Endometrial microvascular endothelial cells (primary cell): Measurements from ENCODE around the gene NR4A1. TPM values are rescaled to one million over a fixed set of nuclear protein-coding genes. Genes with fewer than 3 reads are reported as not detected.

ENCODE experiments used
- in situ Hi-C: cut with HindIII; loops from 2 replicates; pipeline ENCODE4 v1.10.0; 2017; ENCODE audit warnings: low sequenced_read_pairs, low pct_unique_long_range_greater_than_20kb; ENCODE audit errors: inconsistent ontology term
- total RNA-seq: library from RNA; depleted of rRNA; stranded (reverse); fragments of >200 nt; gene quantifications from one replicate; pipeline ENCODE4 v1.2.3, GENCODE V29; 2015; ENCODE audit errors: inconsistent ontology term

Gene NR4A1
- total RNA-seq, 1 donor from 2014 or later = 0.93 TPM

- in situ Hi-C loops = no loop called here
Observed at GRCh38 chr12:52014567-52015530, 36.4 kb upstream of the NR4A1 start.

- in situ Hi-C loops = no loop called here
Observed at GRCh38 chr12:52015532-52016041, 35.7 kb upstream of the NR4A1 start.

GRCh38 chr12:52018433-52019112 is 32.7 kb upstream of the NR4A1 start:
- in situ Hi-C loops = no loop called here

DNA sequence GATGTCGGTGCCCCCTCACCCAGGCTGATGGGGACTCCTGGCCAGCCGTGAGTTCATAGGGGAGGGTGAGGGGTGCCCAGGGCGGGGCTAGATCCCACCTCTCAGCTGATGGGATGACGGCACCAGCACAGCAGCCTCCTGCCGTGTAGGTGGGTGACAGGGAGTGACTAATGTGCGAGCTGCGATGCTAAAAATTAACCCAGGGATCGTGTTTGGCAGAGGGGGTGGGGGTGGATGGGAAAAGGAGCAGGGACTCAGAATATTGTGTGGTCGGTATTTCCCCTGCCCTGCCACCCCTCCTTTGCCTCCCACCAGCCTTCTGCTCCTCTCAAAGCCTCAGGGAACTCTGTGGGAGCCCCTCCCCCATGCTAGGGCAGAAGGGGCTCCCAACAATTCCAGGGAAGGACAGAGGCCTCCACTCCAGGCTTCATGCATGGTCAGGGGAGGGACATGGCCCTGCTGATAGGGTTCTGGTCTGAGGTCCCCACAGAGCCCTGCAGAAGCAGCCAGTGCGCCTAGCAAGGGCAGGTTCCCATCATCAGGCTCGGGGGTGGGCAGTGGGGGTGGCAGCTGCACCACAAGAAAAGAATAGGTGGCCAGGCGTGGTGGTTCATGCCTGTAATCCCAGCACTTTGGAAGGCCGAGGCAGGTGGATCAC is 32.0 kb upstream of the NR4A1 start:
- in situ Hi-C loops = no loop called here

- in situ Hi-C loops = no loop called here
Observed at GRCh38 chr12:52020539-52021336, 30.5 kb upstream of the NR4A1 start.

DNA sequence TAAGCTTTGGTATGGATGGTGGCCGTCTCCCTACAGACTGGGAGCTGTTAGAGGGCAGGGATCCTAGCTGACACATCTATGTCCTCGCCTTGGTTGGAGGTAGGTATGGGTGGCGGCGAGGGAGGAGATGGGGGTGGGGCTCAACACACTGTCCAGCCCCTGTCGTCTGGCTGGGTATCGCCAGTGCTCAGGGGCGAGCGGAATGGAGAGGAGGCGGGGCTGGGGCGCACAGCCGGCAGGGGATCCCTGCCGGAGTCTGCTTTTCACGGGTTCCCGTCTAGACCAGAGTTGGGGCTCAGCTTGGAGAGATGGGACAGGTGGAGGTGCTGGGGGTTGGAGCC is 28.4 kb upstream of the NR4A1 start:
- in situ Hi-C loops = no loop called here

DNA sequence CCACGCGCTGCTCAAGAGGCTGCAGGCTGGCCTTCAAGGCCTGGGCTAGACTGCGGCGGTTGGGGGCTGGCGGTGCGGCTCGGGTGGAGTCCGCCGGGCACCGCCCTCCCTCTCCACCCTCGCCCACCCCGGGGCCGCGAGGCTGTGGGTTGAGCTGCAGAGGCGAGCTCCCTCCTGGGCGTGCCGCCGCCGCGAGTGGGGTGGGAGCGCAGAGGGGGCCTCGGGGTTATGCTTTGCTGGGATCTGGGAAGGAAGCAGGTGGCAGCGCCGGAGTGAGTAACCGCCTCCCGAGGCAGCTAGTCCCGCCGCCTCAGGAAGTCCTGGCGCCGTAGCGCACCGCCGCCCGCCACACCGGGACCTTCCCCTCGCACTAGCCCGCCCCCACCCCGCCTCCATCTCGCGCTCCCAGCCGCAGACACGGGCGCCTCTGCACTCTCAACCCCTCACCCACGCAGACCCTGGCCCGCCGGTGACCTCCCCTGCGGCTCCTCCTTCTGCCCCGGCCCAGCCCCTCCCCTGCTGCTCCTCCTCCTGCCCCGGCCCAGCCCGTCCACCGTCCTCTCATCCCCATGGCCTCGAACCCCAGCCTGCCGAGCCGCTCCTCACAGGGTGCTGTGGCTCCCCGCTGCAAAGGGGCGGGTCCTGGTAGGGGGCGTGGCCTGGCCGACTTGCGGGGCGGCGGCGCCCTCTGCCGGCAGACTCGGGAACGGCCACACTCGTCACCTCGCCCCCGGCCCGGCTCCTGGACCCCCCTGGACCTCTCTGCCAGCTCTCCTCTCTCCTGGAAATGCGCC is 27.9 kb upstream of the NR4A1 start:
- in situ Hi-C loops = no loop called here

DNA sequence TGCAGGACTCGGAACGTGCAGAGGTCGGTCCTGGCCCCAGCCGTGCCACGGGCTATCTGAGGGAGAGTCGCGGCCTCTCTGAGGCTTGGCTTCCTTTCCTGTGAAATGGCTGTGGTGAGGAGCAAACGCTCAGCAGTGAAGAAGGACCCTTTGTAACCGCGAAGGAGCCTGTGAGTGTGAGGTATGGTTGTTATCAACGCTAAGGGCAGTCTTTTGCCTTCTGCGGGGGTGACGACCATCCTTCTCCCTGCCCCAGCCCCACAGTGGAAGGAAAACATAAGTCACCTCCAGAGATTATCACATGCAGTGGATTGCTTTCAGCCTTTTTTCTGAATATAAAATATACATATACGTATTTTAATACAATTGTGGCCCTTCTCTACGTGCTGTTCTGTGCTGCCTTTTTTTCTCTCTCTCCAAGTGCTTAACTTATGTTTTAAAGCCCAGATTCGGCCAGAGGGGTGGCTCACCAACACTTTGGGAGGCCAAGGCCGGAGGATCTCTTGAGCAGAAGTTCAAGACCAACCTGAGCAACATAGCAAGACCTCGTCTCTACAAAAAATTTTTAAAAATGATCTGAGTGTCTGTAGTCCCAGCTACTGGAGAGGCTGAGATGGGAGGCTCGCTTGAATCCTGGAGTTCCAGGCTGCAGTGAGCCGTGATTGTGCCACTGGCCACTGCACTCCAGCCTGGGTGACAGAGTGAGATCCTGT is 27.1 kb upstream of the NR4A1 start:
- in situ Hi-C loops = no loop called here

DNA sequence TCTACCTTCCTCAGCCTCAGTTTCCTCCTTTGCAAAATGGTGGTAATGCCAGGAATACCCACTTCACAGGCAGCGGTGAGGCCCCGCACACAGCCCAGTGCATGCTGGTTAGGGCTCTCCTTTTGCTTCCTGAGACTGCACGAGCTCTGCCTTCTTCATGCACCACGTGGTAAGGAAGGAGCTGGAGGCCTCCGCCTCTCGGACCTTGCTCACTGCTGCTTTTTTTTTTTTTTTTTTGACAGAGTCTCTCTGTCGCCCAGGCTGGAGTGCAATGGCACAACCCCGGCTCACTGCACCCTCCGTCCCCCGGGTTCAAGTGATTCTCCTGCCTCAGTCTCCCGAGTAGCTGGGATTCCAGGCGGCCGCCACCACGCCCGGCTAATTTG is 26.4 kb upstream of the NR4A1 start:
- in situ Hi-C loops = no loop called here

- in situ Hi-C loops = no loop called here
Observed at GRCh38 chr12:52026263-52026662, 25.0 kb upstream of the NR4A1 start.

DNA sequence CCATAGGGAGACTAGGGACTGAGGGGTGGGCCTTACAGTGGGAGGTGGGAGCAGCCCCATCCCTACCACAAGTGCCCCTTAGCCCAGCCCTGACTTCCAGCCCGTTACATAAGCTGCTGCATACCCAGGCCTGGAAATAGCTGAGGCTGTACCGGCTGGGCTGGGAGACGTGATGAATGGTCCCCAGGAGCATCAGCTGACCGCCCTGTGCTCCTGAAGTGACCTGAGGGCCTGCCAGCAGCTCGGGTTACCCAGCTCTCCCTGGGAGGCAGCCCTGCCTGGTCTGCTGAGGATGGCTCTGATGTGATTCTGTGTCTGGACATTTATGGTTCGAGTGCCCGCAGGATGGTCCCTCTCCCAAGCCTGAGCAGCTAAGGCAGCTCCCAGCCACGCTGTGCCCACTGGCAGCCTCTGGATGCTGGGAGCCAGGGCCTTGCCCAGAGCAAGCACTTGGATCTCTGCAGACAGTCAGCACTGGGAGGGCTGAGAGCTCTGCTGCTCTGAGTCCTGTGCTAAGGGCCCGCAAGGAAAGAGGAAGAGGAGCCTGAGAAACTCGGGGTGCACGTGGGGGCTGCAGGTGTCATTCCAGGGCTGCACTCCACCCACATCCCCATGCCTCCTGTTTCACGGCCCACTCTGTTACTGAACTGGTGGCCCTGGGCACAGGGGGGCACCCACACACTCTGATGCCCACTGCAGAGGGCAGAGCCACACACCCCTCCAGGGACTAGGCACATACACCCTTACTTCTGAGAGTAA is 24.0 kb upstream of the NR4A1 start:
- in situ Hi-C loops = no loop called here

DNA sequence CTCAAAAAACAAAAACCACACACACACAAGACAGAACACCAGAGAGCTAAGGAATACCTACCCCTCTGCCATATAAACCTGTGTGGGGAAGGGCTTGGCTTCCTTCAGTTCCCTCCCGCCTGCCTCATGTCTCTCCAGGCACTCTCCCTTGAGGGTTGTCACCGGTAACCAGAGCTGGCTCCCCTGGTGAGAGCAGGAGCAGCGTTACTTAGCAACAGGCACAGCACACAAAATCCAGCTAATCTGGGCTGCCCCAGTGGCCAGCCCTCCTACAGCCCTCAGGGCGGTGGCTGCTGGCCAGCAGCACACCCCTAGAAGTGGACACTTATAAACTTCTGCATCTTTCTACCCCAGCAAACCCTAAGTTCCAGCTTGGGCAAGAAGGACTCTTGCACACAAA is 21.6 kb upstream of the NR4A1 start:
- in situ Hi-C loops = no loop called here

- in situ Hi-C loops = no loop called here
Observed at GRCh38 chr12:52032446-52032803, 18.8 kb upstream of the NR4A1 start.

DNA sequence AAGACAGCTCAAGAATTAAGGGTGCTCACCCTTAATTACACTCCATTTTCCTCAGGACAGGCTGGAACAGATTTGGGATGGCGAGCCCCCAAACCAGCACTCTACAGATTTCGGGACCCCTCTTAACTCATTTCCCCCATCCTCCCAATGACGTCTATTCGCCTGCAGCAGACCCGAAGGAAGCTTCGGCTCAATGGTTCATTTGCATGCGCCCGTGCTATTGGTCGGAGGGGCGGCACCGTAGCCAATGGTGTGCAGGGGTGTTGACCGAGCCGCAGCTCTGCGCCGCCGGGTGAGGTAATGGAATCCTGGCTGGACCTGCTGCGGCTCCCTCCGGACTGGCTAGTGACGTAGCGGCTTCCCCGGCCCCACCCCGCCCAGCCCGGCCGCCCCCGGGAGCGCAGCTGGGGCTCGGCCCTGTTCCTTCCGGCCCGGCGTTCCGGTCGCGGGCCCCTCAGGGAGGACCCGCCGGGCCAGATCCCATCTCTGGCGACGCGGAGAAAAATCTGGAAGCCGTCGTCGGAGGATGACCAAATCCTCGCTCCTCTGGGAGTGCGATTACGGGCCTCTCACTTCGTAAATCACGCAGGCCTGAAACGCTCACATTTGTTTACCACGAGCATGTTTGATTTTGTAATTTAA is 18.3 kb upstream of the NR4A1 start:
- in situ Hi-C loops = no loop called here

DNA sequence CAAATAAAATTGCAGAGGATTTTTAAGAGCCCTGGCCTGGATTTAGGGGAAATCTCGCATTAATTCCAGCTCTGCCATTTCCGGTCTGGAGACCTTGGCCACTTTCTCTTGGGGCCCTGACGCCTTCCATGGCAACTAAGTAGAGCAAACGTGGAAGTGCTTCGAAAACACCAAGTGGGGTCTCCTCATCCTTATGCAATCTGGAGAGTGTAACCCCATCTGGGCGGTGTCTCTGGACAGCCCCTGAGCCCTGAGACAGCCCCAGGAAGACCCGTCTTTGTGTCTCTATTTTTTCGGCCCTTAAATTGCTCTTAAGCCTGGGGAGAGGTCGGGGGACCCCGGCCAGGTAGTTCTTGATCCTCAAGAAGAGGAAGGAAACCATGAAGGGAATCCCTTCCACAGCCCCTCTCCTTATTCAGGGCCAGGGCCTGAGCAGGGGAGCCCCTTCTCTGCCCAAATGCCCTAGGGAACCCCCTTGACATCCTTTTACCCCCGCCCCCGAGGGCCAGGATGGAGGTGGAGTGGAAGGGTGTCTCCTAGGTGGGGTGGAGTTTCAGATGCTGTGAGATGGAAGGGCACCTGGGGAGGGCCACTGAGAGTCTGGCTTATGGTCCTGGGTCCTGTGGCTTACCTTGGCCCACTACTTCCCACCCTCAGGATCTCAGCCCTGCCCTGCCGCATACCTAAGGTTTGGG is 17.6 kb upstream of the NR4A1 start:
- in situ Hi-C loops = no loop called here

DNA sequence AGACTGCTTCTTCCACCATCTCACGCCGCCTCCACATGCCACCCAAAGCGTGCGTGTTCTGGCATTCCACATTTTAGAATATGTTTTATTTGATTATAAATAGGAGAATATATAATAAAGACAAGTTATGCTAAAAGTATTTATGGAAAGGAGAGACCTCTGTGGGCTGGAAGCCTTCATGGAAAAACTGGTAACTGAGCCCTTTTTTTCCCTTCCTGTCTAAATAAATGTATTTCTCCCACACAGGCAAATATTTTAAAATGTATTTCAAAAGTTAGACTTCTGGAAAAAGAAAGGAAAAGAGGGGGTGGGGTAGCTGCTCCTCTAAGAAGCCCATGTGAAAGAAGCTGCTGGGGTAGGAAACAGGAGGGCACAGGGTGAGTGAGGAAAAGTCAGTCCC is 16.1 kb upstream of the NR4A1 start:
- in situ Hi-C loops = no loop called here
